ENCODE data around the gene MYH7.
A peak's percentile ranks its signal among the peaks of the same experiment; 100 is the strongest.

MYH7 gene

GRCh38 chr14:23385642-23386265 is 49.7 kb downstream of the MYH7 start:
- no peak for DNase-seq

GRCh38 chr14:23385244-23385641 is 50.2 kb downstream of the MYH7 start:
- DNase-seq, result no peak

- no peak for DNase-seq
Observed at GRCh38 chr14:23384364-23385080, 50.9 kb downstream of the MYH7 start.

- no peak for DNase-seq
Observed at GRCh38 chr14:23382731-23383440, 52.6 kb downstream of the MYH7 start.

- no peak for DNase-seq
Observed at GRCh38 chr14:23382276-23382675, 53.2 kb downstream of the MYH7 start.

GRCh38 chr14:23381871-23382270 is 53.6 kb downstream of the MYH7 start:
- DNase-seq, result no peak

GRCh38 chr14:23380976-23381375 is 54.5 kb downstream of the MYH7 start:
- no peak for DNase-seq

GRCh38 chr14:23380197-23380914 is 55.1 kb downstream of the MYH7 start:
- no peak for DNase-seq

- peak; percentile 61 for DNase-seq
Observed at GRCh38 chr14:23379366-23380196, 55.9 kb downstream of the MYH7 start.

- no peak for DNase-seq
Observed at GRCh38 chr14:23378612-23379220, 56.7 kb downstream of the MYH7 start.

- no peak for DNase-seq
Observed at GRCh38 chr14:23377573-23378563, 57.6 kb downstream of the MYH7 start.

- no peak for DNase-seq
Observed at GRCh38 chr14:23377198-23377550, 58.3 kb downstream of the MYH7 start.

GRCh38 chr14:23376482-23377197 is 58.8 kb downstream of the MYH7 start, which contains the start of gene CMTM5:
Gene CMTM5 (plus strand): TSS chr14:23377046. CDS start chr14:23377252, 206 bp downstream.
- DNase-seq, result no peak

GRCh38 chr14:23375527-23376251 is 59.8 kb downstream of the MYH7 start:
- no peak for DNase-seq

GRCh38 chr14:23373041-23373440 is 62.4 kb downstream of the MYH7 start:
- no peak for DNase-seq

- no peak for DNase-seq
Observed at GRCh38 chr14:23372509-23372908, 63.0 kb downstream of the MYH7 start, which contains the start of gene IL25. Gene IL25 (plus strand): TSS chr14:23372809.

- no peak for DNase-seq
Observed at GRCh38 chr14:23371865-23372264, 63.6 kb downstream of the MYH7 start.

GRCh38 chr14:23370221-23370620 is 65.2 kb downstream of the MYH7 start:
- no peak for DNase-seq

- no peak for DNase-seq
Observed at GRCh38 chr14:23366426-23366921, 69.0 kb downstream of the MYH7 start.
